HG03571 (cell line): ENCODE results near the gene DMD.
"Not testable (repeated sequence)": the region's sequence is repeated elsewhere in the genome, so short reads cannot be mapped to it uniquely, and the experiment has no call there.

Experiments
- ATAC-seq: cut with Tn5 transposase; IDR thresholded peaks from one replicate; pipeline ENCODE4 v1.9.1; 2021; ENCODE audit not compliant: unreplicated experiment

DMD gene

DNA sequence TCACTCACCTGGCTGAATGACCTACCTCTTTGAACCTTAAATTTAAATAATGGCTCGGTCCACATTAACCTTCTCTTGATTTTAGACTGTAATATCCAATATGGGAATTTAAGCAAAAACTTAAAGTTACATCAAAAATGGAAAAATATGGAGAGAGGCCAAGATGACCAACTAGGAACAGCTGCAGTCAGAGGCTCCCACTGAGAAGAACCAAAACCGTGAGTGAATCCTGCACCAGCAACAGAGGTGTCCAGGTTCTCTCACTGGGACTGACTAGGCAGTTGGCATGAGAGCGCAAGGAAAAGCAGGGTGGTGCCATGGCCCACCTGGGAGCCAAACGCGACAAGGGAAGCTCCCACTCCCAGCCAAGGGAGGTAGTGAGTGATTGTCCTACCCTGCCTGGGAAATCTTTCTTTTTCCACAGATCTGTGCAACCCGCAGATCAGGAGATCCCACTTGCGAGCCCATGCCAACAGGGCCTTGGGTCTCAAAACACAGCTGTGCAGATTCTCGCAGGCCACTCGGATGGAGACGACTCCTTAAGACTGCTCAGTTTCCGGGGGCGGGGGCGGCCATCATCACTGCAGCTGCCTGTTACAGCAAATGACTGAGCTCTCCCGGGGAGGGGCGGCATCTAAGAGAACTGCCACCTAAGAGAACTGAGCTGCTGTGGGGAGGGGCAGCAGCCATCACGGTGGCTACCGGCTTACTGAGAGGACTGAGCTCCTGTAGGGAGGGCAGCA lies 343.4 kb downstream of the DMD start:
- ATAC-seq: no peak

DNA sequence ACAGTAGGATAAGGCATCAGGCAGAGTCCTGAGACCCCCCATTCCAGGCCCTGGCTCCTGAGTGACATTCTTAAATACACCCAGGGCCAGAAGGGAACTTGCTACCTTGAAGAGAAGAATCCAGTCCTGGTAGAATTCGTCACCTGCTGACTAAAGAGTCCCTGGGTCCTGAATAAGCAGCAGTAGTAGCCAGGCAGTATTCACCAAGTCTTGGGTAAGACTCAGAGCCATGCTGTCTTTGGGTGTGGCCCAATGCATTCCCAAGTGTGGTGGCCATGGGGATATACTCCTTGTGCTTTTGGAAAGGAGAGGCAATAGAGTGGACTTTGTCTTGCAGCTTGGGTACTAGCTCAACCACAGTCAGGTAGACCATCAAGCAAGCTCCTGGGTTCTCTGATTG lies 359.1 kb downstream of the DMD start:
- ATAC-seq: no peak

DNA sequence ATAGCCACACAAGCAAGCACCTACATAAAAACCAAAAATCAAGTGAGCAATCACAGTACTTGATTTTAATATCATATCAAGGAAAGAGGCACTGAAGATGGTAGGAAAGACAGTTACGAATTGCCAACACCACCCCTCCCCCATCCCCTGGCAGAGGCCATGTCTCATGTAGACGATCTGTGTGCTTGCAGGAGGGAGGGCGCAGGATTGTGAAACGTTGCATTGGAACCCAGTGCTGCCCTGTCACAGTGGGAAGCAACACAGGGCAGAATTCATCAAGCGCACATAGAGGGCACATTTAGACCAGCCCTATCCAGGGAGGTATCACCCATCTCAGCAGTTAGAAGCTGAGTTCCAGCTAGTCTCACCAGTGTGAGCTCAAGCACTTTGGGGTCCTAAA lies 359.8 kb downstream of the DMD start:
- no peak for ATAC-seq

DNA sequence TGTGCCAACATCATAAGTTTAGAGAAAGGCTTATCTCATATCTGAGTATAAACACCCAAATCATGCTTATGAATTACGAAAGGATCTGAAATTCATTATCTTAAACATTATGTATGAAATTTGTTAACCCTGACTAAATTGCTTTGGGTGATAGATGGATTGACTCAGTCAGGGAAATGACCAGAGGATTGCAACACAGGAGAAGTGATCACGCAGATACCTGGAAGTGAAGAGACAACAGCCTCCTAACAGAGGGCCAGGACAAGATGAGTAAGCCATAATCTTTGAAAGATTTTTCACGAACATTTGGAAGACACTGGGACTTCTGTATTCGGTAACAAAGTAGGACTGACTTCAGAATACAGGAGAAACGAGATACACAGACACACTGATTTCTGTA lies 363.4 kb downstream of the DMD start:
- no peak for ATAC-seq

DNA sequence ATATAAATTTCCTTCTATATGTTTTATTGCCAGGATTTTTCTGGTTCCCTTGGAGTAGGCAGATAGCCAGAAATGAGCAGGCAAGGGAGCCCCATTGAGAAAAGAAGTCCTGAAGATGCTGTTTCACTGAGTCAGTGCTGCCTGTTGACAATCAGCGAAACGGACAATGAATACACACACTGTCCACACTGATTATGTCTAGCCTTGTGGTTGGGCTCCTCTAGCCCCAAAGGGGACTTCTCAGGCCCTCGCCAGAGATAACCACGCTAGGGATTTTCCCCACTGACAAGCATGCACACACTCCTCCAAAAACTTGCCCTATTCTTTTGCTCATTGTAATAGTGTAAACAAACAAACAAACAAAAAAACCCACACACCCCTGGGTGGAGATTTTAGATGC lies 369.3 kb downstream of the DMD start:
- ATAC-seq: no peak

DNA sequence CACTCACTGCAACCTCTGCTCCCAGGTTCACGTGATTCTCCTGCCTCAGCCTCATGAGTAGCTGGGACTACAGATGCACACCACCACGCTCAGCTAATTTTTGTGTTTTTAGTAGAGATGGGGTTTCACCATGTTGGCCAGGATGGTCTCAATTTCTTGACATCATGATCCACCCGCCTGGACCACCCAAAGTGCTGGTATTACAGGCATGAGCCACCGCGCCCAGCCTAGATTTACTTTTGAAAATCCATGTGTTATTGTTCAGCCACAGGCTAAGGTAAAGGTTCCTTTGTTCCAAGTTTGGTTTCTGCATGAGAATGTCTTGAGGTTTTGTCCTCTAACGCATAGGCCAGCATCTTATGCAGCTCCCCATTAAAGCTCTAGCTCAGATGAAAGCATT lies 371.6 kb downstream of the DMD start:
- ATAC-seq: no peak

DNA sequence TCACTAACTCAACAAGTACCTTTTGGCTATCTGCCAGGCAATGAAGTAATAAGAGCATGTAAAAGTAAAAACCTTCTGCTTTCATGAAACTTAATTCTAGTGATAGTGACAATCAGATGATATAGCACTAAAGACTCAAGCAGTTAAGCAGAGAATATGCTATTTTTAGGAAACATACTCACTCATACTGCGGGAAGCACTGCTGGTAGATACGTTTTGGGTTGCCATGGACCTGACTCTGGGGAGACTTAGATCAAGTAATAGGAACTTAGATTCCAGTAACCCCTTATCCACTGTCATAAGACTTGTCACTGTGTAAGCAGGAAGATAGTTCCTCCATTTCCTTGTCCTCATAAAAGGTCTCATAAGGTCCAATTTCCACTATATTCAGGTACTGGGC lies 386.3 kb downstream of the DMD start:
- no peak for ATAC-seq

DNA sequence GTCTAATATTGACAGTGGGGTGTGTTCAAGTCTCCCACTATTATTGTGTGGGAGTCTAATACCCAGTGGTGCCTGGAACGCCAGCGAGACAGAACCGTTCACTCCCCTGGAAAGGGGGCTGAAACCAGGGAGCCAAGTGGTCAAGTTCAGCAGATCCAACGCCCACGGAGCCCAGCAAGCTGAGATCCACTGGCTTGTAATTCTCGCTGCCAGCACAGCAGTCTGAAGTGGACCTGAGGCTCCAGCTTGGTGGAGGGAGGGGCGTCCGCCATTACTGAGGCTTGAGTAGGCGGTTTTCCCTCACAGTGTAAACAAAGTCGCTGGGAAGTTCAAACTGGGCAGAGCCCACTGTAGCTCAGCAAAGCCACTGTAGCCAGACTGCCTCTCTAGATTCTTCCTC lies 407.3 kb downstream of the DMD start:
- ATAC-seq: no peak

DNA sequence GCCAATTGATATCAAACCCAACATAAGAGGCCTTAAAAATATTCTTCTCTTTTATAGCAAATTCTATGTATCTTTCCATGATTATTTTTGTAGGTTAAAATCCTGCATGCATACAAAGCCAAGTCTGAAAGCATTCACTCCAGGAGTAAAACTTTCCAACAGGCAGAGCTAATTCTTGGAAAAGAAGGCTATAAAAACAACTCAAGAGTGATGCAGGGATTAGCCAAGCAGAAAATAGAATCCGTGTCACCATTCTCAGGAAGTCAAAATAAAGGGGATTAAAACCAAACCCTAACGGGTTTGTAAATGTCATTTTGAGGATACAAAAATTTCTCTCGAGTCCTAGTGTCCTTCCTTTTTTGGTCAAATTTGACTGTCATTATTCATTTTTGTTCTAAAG lies 412.4 kb downstream of the DMD start:
- ATAC-seq: no peak

DNA sequence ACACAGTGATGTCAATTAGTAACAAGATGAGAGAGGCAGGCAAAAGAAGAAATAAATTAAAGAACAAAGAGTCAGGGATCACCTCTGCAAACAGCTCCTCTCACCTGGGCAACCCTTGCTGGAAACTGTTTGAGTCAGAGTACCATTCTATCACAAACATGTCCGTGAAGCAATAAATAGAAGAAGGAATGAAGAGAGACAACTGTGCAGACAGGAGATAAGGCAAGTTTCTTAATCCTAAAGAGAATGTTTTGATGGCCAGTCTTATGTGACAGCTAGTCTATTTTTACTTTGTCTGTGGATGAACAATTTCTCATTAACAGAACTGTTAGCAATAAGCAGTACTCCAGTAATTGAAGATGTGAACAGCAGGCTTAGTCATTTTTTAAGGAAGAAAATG lies 422.4 kb downstream of the DMD start:
- no peak for ATAC-seq

DNA sequence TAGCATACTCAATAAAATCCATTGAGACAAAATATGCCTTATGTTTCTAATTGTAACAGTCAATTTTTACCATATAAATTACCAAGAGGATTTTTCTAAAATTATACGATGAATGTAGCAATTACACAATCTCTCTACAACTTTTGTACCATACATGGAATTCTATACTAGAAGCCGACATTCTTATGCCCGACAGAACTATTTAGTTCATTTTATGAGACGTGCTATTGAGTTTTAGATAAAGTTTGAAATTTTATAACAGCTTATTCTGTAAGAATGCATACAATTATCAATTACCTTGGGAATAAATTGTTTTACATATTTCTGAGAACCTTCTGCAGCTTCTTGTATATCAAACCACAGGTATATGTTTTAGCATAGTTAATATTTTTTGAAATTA lies 431.2 kb downstream of the DMD start:
- no peak for ATAC-seq

DNA sequence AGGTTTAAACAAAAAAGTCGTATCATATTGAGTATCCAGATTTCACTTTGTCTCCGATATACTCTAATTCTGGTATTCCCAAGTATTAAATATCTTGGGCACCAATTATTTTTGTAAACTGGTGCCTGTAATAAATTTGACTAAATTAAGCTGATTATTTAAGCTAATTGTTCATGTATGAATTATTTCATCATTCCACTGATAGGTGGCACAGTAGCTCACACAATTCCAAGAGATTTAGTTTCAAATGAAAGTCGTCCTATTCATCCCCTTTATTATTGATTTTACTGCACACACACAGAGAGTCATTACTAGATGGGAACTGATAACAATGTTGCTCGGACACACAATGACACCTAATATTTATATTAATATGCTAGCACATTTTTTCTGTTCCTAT lies 432.4 kb downstream of the DMD start:
- no peak for ATAC-seq

DNA sequence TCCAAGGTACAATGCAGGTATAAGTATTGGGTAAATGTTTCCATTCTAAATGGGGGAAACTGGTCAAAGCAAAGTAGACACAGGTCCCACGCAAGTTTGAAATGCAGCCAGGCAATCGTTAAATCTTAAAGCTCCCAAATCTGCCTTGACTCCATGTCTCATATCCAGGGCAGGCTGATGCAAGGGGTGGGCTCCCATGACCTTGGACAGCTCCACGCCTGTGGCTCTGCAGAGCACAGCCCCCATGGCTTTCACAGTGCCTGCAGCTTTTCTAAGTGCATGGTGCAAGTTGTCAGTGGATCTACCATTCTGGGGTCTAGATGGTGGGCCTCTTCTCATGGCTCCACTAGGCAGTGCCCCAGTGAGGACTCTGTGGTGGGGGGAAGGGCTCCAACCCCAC lies 436.4 kb downstream of the DMD start:
- ATAC-seq: no peak

DNA sequence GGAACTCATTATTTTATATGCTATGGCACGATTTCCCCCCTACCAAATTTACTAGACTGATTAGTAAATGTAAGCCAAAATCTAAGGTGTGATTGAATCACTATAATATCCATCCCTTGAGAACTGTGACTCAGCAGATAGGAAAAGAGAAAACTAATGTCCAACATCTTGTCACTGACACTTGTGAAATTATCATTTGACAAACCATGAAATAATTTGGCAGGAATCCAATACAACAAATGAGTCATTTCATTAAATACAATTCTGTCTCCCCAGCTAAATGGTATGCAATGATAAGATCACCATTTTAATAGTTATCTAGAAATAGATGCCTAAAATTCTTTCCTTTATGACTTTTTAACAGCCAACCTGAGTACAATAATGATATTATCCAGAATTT lies 462.3 kb downstream of the DMD start:
- ATAC-seq: no peak

DNA sequence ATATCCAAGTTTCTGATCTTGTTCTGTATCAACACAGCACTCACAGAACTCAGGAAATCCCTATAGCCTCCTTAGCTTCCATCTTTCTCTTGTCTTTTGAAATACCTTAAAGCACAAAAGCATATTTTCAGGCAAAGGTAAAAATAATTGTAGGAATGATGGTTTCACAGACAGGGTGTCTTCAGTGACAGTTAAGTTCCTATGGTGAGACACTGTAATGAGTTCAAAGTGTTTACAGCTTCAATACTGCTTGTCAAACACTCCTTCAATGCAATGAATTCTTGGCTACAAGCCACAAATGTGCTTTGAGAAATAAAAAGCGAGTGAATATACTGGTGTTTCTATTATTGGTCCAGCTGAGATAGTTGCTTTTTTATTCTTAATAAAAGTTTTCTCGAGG lies 466.0 kb downstream of the DMD start:
- ATAC-seq: no peak

DNA sequence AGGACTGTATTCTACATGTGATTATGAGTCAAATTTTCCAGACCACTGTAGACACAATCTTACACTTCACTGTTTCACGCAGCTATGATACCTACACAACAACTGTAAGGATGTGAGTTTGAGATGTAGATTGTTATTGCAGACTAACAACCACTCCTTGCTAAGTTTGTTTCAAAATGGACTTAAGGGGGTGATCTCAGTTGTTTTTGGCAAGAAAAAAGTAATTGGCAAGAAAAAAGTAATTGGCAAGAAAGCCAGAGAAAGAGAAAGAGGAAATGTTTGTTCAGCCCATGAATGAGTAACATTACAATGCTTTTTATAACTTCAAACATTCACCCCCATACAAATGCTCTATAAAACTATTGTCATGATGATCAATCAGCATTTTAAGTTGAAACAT lies 466.4 kb downstream of the DMD start:
- ATAC-seq: no peak

DNA sequence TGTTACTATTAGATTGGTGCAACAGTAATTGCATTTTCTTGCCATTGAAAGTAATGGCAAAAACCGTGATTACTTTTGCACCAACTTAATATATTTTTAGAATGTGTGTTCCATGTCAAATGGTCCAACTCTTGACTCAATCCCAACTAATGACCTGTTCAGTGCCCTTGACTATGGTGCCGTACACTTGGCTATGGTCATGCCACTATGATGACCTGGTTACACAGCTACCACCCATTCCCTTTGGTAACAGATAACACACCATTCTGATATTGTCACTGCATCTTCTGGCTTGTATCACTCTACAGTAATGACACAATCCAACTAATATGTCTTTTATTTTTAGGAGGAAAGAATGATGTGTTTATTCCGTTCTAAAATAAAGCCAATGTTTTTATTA lies 469.4 kb downstream of the DMD start:
- no peak for ATAC-seq

DNA sequence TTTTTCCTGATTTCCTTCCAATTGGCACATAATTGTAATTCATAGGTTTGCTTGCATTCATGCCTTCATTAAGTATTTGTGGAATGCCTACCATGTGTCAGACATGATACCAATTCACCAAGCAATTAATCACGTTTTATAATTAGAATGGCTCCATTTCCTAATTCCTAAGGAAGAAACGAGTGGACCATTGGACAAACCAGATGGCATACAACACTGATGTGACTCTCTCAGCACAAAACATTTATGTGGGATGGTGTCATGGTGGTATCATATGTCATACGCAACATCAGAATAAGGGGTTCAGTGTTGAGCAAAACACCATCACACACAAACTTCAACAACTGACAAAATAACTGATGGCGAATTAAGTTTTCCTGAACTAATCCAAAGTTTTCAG lies 502.8 kb downstream of the DMD start:
- ATAC-seq: no peak

DNA sequence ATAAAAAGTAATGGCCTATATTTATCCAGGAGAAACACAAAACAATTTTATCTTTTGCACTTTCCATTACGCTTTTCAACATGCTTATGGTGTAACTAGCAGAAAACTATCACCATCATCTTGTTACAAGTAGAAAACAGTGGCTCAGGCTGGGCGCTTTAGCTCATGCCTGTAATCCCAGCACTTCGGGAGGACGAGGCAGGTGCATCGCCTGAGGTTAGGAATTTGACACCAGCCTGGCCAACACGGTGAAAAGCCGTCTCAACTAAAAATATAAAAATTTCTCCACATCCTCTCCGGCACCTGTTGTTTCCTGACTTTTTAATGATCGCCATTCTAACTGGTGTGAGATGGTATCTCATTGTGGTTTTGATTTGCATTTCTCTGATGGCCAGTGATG lies 506.0 kb downstream of the DMD start:
- ATAC-seq: not testable (repeated sequence)

DNA sequence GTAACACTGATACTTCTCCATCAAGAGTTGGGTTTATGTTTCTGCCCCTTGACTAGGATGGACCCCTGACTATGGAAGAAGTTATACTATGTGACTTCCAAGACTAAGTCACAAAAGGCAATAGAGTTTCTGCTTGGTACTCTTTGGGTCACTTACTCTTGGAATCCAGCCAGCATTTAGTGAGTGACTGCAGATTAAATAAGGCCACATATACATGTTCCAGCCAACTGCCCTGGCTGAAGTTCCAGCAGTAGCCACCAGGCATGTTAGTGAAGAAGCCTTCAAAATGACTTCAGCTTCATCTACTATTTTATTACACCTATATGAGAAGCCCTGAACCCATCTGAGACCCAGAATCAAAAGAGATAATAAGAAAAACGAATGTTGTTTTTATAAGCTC lies 524.0 kb downstream of the DMD start:
- no peak for ATAC-seq

DNA sequence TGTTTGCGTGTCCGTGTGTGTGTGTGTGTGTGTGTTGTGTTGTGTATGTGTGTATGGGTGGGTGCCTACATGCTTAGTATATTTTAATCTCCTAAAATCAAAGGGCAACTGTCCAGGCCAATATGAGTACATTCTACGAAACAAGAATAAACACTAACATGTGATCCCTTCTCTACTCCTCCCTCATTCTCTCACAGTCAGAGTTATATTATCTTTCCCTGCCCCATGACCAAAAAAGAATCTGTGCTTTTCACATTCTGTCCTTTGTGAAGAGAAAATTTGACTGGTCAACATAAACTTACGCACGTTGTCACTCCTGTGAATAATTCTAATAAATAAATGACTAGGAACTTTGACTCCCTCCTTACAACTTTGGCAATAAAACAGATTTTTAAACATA lies 532.9 kb downstream of the DMD start:
- ATAC-seq: no peak

DNA sequence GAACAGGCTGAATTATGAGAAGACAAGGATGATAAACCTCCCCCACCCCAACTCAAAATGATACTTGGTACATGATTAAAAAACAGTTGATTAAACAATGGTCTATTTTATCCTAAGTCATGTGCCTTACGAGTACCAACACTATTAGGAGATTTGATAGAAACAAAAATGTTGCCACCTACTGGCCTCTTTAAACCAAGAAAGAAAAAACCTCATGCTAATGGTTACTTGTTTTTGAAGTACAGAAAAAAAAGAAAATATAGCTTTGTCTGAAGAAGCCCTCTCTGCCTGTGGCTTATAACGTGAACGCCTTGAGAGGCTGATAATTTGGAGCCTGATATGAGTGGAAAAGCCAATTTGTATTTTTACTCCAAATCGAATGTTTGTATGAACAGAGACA lies 538.2 kb downstream of the DMD start:
- no peak for ATAC-seq

DNA sequence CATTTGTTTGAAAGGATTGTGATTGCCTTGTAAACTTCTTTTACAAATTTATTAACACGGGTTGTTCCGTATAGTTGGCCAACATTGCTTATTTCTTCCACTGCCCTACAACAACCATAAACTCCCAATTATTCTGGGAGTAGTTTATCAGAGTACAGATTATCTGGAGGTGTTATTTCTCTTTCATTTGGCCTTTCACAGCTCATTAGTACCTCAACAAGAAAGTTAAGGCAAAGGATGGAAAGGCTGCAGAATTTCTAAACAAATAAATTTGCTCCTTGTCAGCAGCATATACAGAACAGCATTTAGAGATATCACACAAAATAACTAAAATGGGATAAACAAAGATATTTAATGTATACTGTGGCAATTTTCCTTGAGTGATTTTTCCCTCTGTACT lies 548.8 kb downstream of the DMD start:
- ATAC-seq: no peak
